Measurements from ENCODE around the gene OR9Q1. TPM values are rescaled to one million over a fixed set of nuclear protein-coding genes. Genes with fewer than 3 reads are reported as not detected.

The OR9Q1 gene
- total RNA-seq, 1 donor from 2014 or later: not detected

DNA sequence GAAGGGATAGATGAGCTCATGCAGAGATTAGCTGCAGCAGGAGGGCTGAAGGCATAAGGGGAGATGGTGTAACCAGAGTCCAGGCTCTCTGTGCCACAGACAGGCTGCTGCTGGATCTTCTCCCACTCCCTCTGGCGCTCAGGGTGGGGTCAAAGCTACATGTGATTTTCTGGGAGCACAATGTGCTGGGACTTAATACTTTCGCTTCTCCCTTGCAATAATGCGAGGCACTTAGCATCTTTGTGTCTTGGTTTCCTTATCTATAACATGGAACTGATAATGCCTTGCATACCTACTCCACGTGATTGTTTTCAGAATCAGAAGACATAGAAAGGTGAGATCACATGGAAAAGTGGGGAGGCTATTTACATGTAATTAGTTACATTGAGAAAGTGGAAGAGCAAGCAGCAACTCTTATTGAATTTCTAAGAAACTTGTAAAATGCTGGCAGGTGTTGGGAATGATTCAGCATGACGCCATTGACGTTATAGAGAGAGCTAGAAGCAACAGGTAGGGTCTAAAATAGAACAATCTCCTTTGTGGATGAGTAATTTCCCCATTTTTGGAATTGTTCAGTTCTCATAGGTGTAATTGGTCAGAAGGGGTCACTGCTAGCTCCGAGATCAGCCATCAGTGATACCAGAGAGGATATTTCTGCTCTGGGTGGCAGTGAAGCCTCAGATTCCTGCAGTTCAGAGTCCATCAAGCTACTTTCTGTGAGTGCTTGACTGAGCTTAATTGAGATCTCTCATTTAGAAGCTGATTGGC lies 109.8 kb downstream of the OR9Q1 start:
- no peaks in the 10 kb centered on the region for H3K36me3 Mint-ChIP-seq (ENCODE audit: low read depth)
- no peak overlapping the region for H3K27ac Mint-ChIP-seq
- H3K27me3 Mint-ChIP-seq: no peaks in the 10 kb centered on the region
- H3K4me3 Mint-ChIP-seq: no peak overlapping the region
- H3K4me1 Mint-ChIP-seq: no peaks in the 10 kb centered on the region
- H3K9me3 Mint-ChIP-seq: no peaks in the 10 kb centered on the region
- DNase-seq: no peak
- intact Hi-C loops (cut with micrococcal nuclease): no loop called here

DNA sequence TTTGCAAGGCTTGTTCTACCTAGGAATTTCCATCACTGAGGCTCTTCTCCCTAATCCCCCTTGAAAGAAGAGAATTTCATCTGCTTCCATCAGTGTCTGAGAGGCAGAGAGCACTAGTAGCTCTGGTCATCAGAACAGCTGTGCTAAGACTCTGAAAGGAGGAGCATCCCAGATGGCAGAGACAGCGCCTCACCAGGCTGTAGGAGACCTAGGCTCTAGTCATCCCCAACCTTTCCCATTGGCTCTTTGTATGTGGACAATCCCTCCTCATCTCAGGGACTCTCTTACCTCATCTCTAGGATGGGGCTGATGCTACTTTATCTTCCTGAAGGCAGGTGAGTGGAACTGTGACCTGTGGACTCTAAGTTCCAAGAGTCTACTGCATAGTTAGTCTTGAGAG lies 110.5 kb downstream of the OR9Q1 start:
- Mint-ChIP-seq H3K4me1 (no peaks in the 10 kb centered on the region), H3K27me3 (no peaks in the 10 kb centered on the region), H3K4me3 (no peak overlapping the region), H3K36me3 (ENCODE audit: low read depth) (no peaks in the 10 kb centered on the region), H3K9me3 (no peaks in the 10 kb centered on the region), H3K27ac (no peak overlapping the region)
- no peak for DNase-seq
- intact Hi-C loops (cut with micrococcal nuclease): no loop called here

DNA sequence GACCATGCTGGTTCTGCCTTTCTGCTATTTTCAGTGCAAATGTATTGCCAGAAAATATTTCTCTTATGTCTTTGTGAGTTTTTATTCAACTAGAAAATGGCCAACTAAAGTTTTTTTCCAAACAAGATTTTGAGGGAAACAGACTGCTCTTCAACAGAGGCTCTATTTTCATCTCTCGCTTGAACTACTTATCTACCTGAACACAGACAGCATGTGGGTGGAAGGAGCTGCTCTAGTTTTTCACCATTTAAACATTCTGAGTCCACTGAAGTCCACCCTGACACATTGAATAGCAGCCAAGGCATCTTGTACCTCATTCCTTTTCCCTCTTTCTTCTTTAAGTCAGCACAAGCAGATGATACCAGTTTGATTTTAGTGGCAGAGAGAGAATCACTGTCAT lies 111.5 kb downstream of the OR9Q1 start:
- Mint-ChIP-seq H3K4me1 (no peaks in the 10 kb centered on the region), H3K4me3 (no peak overlapping the region), H3K36me3 (ENCODE audit: low read depth) (no peaks in the 10 kb centered on the region), H3K27me3 (no peaks in the 10 kb centered on the region), H3K9me3 (no peaks in the 10 kb centered on the region), H3K27ac (no peak overlapping the region)
- intact Hi-C loops (cut with micrococcal nuclease): no loop called here
- DNase-seq: no peak

DNA sequence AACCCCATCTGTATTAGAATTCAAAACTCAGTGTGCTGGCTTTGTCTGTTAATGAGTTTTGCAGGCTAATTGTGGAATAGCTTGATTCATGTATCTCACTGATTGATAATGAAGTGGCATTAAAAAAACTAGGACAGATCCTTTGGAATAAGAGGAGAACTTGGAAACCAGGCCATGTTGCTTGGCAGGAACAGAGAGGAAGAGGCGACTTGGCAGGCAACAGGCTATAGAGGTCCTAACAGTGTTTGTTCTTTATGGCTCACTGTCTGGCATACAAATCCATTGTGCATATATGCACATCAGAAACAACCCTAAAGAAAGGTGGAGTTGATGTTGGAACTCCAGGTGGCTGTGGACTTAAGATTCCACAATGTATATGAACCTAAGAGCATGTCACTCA lies 119.1 kb downstream of the OR9Q1 start:
- no peak for DNase-seq
- Mint-ChIP-seq H3K36me3 (ENCODE audit: low read depth) (no peaks in the 10 kb centered on the region), H3K4me3 (no peak overlapping the region), H3K27me3 (no peaks in the 10 kb centered on the region), H3K4me1 (no peaks in the 10 kb centered on the region), H3K27ac (no peak overlapping the region), H3K9me3 (no peaks in the 10 kb centered on the region)
- intact Hi-C loops (cut with micrococcal nuclease): no loop called here

DNA sequence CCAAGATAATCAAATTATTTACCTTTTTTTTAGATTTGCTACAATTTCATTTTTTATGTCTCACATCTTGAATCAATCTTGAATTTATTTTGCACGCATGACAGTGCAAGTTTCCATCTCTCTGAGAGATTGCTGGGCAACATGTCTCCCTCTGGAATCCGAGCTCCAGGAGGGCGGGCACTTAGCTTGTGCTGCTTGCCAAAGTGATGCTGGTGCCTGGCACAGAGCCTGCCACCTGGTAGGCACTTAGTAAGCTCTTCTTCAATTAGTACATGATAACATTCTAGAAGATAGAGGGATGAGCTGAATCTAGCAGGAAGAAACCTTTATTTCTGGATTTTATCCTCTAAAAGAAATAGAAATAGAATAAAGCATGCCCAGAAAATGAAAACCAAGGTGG lies 129.1 kb downstream of the OR9Q1 start:
- Mint-ChIP-seq H3K4me1 (no peaks in the 10 kb centered on the region), H3K36me3 (ENCODE audit: low read depth) (no peaks in the 10 kb centered on the region), H3K4me3 (no peak overlapping the region), H3K9me3 (no peaks in the 10 kb centered on the region), H3K27me3 (no peaks in the 10 kb centered on the region), H3K27ac (no peak overlapping the region)
- no peak for DNase-seq
- intact Hi-C loops (cut with micrococcal nuclease): no loop called here

DNA sequence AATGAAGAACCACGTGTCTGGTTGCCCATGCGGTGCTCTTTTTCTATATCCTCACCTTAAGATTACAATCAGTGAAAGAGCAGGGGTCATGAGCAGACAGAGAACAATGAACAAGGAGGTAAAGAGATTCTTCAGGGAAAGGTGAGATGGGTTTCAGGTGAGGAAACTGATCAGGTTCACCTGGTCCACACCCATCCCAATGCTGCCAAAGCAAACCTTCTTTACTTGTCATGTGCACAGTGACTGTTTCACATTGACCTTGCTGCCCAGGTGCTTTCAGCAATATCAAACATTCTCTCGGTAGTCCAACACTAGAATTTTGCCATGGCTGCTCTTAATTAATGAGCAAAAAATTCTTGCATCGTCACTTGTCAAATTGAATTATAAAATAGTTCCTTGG lies 140.7 kb downstream of the OR9Q1 start:
- intact Hi-C loops (cut with micrococcal nuclease): no loop called here
- no peak for DNase-seq
- Mint-ChIP-seq H3K4me3 (no peak overlapping the region), H3K27me3 (peaks cover 2% of the 10 kb centered on the region), H3K9me3 (no peaks in the 10 kb centered on the region), H3K4me1 (no peaks in the 10 kb centered on the region), H3K36me3 (ENCODE audit: low read depth) (no peaks in the 10 kb centered on the region), H3K27ac (no peak overlapping the region)

DNA sequence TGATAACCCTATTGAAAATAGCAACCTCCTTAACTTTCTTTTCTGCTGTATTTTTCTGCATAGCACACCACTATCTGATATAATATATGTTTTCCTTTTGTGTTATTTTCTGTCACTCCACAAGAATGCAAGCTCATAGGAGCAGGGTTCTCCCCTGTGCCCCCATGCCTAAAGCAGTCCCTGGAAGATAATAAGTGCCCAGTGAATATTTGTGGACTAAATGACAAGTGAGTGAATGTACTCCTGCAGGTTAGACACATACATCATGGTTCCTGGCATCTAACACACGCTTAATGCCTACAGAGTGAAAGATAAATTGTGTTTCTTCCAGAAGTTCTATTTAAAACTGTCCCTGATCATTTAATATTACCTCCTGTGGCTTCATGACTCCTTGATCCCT lies 141.3 kb downstream of the OR9Q1 start:
- DNase-seq: no peak
- Mint-ChIP-seq H3K4me1 (no peaks in the 10 kb centered on the region), H3K36me3 (ENCODE audit: low read depth) (no peaks in the 10 kb centered on the region), H3K27ac (no peak overlapping the region), H3K9me3 (no peaks in the 10 kb centered on the region), H3K27me3 (peaks cover 2% of the 10 kb centered on the region), H3K4me3 (no peak overlapping the region)
- intact Hi-C loops (cut with micrococcal nuclease): no loop called here

DNA sequence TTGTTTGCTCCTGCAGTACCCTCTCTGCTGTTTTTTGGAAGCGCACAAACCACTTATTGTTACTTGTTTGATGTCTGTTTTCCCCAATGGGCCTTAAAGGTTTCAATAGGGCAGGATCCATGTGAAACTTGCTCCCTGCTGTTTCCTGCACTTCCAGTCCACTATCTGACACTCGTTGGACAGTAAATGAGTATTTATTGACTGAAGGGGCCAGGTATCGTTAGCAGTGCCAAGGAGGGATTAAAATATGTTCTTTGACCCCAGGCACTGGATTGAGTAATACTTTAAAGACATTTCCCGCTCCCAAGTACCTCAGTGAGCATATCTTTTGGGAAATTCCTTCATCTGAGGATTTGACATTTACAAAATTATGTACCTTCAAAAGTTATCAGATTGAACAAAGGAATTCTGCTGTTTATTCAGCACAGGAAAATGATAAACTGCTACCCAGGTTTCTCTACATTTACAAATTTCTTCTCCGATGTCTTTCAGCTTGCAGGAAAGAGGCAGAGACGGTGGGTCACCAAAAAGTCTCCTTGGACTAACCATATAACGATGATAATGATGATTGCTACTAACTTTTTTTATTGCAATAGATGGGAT lies 141.9 kb downstream of the OR9Q1 start:
- Mint-ChIP-seq H3K27ac (no peak overlapping the region), H3K27me3 (peaks cover 2% of the 10 kb centered on the region), H3K4me3 (no peak overlapping the region), H3K9me3 (no peaks in the 10 kb centered on the region), H3K4me1 (no peaks in the 10 kb centered on the region), H3K36me3 (ENCODE audit: low read depth) (no peaks in the 10 kb centered on the region)
- intact Hi-C loops (cut with micrococcal nuclease): no loop called here
- DNase-seq: no peak

DNA sequence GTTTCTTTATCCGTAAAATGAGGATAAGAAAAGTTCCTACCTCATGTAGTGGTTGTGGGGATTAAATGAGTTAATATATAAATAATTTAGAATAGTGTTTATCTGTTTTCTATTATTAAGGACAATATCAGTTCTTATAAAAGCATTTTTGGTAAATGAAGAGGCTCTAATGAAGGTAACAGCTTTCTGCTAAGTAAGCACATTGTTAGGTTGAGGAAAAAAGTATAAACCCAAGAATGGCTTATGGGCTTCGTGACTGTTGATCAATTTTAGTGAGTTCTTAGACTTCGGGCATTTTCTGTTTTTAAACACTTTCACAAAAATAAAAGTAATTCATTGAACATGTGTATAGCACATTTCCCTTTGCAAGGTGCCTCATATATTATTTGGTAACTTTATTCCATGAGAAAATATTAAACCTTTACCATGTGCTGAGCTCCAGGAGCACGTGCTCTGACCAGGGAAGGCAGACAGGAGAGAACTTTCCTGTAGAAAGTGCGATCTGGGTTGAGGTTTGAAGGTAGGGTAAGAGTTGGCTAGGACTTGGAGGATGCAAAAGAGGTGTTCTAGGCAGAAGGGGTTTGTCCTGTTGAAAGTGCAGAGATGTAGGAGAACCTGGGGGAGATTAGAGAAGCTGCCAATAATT lies 153.9 kb downstream of the OR9Q1 start:
- H3K4me3 Mint-ChIP-seq: no peak overlapping the region
- H3K27ac Mint-ChIP-seq: no peak overlapping the region
- H3K27me3 Mint-ChIP-seq: no peaks in the 10 kb centered on the region
- intact Hi-C loops (cut with micrococcal nuclease): no loop called here
- DNase-seq: no peak
- no peaks in the 10 kb centered on the region for H3K4me1 Mint-ChIP-seq
- H3K36me3 Mint-ChIP-seq (ENCODE audit: low read depth): no peaks in the 10 kb centered on the region
- no peaks in the 10 kb centered on the region for H3K9me3 Mint-ChIP-seq

DNA sequence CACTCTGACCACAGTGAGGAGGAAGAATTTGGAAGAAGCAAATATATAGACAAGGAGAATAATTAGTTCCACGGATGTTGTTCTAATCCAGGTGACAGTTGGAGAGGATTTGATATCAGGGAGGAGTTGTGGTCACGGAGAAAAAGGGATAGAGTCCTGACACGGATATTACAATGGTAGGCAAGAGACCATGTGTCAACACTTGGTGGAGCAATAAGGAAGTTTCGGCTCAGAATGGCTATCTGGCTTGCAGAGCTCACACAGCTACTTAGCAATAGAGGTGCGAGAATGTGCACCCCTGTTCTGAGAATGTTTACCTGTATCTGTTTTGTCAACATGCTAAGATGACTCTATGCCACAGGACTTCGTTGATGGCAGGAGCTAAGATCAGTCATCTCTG lies 154.8 kb downstream of the OR9Q1 start:
- Mint-ChIP-seq H3K9me3 (no peaks in the 10 kb centered on the region), H3K4me1 (no peaks in the 10 kb centered on the region), H3K4me3 (no peak overlapping the region), H3K27me3 (no peaks in the 10 kb centered on the region), H3K36me3 (ENCODE audit: low read depth) (no peaks in the 10 kb centered on the region), H3K27ac (no peak overlapping the region)
- no peak for DNase-seq
- intact Hi-C loops (cut with micrococcal nuclease): no loop called here

DNA sequence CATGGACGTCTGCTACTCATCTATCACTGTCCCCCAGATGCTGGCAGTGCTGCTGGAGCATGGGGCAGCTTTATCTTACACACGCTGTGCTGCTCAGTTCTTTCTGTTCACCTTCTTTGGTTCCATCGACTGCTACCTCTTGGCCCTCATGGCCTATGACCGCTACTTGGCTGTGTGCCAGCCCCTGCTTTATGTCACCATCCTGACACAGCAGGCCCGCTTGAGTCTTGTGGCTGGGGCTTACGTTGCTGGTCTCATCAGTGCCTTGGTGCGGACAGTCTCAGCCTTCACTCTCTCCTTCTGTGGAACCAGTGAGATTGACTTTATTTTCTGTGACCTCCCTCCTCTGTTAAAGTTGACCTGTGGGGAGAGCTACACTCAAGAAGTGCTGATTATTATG lies 156.0 kb downstream of the OR9Q1 start:
- DNase-seq: no peak
- Mint-ChIP-seq H3K27ac (no peak overlapping the region), H3K9me3 (no peaks in the 10 kb centered on the region), H3K36me3 (ENCODE audit: low read depth) (no peaks in the 10 kb centered on the region), H3K4me3 (no peak overlapping the region), H3K27me3 (no peaks in the 10 kb centered on the region), H3K4me1 (no peaks in the 10 kb centered on the region)
- intact Hi-C loops (cut with micrococcal nuclease): no loop called here

DNA sequence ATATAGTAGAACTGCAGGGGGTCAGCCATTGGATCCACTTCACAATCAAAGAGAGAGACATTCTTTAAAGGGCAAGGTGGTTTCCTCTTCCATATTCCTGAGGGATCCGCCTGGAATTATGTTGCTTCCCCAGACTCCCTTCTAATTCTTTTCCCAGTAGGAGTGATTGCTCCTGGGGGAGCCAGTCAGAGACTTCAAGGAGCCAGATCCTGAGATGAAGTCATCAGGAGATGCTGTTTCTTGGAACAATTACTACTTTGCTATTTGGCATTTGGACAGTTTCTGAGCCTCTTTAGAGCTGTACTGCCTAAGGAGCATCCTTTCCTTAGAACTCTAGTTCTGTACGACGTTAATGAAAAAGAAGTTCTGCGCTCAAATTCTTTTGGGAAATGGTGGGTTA lies 163.3 kb downstream of the OR9Q1 start:
- no peaks in the 10 kb centered on the region for H3K36me3 Mint-ChIP-seq (ENCODE audit: low read depth)
- no peak overlapping the region for H3K27ac Mint-ChIP-seq
- intact Hi-C loops (cut with micrococcal nuclease): no loop called here
- no peaks in the 10 kb centered on the region for H3K9me3 Mint-ChIP-seq
- H3K27me3 Mint-ChIP-seq: no peaks in the 10 kb centered on the region
- H3K4me3 Mint-ChIP-seq: no peak overlapping the region
- H3K4me1 Mint-ChIP-seq: no peaks in the 10 kb centered on the region
- no peak for DNase-seq

DNA sequence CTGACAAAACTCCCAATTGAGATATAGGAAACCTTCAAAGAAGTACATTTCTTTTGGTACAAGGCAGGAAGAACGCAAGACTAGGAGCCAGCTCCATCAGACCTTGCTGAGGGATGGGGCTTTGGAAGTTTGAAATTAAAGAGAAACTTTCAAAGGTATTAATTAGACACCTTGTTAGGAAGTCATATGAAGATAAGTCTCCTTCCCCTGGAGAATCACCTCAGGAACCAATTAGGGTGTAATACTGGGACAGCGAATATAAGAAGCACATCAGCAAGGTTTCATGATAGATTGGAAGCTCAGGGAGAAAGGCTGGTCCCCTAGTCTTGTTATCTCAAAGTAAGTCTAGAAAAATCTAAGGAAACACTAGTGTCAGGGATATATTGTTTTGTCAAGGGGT lies 165.1 kb downstream of the OR9Q1 start, which contains the start of gene OR9Q2:
Gene OR9Q2 (plus strand): TSS at position 301 of the 400 bp plus-strand sequence. CDS start 1,421 bp downstream, outside the sequence.
- Mint-ChIP-seq H3K27ac (no peak within 1 kb of the TSS), H3K9me3 (no peaks in the 10 kb centered on the region), H3K4me1 (no peaks in the 10 kb centered on the region), H3K27me3 (no peaks in the 10 kb centered on the region), H3K36me3 (ENCODE audit: low read depth) (no peaks in the 10 kb centered on the region), H3K4me3 (no peak within 1 kb of the TSS)
- intact Hi-C loops (cut with micrococcal nuclease): no loop called here
- no peak for DNase-seq

DNA sequence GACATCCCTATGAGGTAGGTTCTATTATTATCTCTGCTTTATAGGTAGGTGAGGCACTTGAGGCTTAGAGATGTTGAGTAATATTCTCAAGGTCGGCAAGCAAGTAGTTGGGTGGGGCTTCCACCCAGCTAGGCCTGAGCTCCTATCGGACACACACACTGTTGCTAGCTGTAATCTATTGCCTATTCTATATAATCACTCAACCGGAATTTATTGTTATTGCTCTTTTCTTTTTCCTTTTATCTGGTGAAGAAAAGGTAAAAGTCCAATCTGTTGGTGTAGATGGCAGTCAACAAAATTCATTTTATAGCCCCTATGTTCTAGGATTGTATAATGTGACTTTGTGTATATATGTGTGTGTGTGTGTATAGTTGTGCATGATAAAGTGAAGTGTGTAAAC lies 168.5 kb downstream of the OR9Q1 start:
- Mint-ChIP-seq H3K4me1 (no peaks in the 10 kb centered on the region), H3K9me3 (no peaks in the 10 kb centered on the region), H3K27me3 (no peaks in the 10 kb centered on the region), H3K27ac (no peak overlapping the region), H3K4me3 (no peak overlapping the region), H3K36me3 (ENCODE audit: low read depth) (no peaks in the 10 kb centered on the region)
- intact Hi-C loops (cut with micrococcal nuclease): no loop called here
- DNase-seq: no peak
